Stimulated activated CD8-positive, alpha-beta memory T cell treated with anti-CD3 and anti-CD28 coated beads, Interleukin-15, amount 100 ng/mL, for 1 hour (primary cell): ENCODE measurements around the gene PRKAG2.

Experiments
- DNase-seq: peaks from one replicate; pipeline ENCODE4 v3.0.0-alpha.2; 2020; ENCODE audit warnings: low read depth

PRKAG2 gene

DNA sequence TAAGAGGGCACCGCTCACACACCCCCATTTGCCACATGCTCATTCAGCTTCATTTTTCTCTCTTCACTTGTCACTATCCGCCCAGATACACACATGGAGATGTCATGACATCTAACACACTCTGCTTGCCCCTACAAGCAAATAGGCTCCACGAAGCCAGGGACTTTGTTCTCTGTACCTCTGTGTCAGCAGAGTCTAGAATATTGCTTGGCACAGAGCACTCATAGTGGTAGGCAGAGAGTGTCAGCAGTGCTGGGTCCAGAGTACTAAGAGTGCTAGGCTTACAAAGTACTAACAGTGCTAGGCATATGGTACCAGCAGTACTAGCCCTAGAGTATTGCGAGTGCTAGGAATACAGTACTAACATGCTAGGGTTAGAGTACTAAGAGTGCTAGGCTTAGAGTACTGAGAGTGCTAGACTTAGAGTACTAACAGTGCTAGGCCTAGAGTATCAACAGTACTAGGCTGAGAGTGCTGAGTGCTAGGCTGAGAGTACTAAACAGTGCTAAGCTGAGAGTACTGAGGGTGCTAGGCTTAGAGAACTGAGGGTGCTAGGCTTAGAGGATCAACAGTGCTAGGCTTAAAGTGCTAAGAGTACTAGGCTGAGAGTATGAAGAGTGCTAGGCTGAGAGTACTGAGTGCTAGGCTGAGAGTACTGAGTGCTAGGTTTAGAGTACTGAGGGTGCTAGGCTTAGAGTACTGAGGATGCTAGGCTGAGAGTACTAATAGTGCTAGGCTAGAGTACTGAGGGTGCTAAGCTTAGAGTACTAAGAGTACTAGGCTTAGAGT lies 166.1 kb downstream of the PRKAG2 start:
- DNase-seq: no peak

DNA sequence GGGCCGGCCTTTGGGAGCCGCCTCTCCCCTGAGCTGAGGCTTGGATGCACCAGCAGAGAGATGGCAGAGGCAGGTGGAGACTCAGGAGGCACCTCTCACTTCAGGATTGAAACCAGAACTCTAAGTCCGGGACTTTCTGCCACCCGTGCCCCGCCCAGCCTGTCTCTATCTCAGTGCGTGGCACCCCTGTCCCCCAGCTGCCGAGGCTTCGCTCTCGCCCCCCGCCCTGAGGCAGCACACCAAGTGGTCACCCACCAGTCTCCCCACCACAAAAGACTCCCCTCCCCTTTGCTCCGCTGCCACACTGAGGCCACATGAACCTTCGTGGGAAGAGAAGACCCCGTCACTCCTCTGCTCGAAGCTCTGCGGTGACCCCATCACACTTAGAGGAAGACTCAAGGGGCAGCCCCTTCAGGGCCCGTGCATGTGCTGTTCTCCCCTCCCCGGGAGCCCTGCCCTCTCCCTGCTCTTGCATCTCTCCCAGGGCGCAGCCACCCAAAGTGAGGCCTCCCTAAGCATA lies 166.7 kb downstream of the PRKAG2 start:
- DNase-seq: no peak

DNA sequence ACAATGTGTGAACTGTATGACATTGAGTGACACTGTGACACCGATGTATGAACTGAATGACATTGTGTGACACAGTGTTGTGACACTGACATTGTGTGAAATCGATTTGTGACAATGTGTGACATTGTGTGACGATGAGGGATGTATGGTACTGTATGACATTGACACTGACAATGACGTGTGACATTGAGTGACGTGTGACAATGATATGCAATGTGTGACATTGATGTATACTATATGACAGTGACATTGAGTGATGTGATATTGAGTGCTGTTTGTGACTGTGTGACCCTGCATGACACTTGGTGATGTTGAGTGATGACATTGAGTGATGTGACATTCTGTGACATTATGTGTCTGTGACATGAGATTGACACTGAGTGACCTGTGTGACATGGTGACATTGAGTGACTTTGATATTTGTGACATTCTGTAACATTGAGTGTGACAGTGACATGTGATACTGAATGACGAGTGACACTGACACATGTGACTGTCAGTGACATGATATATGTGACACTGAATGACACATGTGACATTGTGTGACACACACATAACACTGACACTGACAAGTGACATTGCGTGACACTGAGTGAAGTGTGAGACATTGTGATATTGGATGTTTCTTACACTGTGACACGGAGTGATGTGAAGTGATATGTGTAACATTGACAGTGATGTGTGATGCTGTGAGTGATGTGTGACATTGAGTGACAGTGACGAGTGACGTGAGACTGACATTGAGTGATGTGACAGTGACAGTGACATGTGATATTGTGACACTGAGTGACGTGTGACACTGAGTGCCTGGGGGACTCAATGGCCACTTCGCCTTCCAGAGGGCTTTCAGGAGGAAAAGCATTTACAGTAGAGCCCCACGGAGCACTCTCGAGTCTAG lies 167.5 kb downstream of the PRKAG2 start:
- DNase-seq: no peak

DNA sequence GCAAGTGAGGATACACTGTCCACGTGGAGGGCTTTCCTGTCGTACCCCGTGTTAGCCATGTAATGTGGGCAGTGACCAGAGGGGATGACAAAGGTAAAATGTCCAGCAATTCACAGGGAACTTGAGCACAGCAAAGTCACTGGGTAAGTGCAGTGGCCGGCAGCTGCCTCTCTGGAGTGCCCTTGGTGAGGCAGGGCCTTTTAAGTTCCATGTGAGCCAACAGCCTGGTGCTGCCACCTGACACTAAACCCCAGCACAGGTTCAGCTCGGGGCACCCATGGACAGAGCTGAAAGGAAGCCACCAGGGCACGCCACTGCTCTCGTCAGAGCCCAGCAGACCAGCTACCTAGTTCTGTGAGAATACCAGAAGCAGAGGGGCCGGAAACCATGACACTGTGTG lies 168.3 kb downstream of the PRKAG2 start:
- no peak for DNase-seq

DNA sequence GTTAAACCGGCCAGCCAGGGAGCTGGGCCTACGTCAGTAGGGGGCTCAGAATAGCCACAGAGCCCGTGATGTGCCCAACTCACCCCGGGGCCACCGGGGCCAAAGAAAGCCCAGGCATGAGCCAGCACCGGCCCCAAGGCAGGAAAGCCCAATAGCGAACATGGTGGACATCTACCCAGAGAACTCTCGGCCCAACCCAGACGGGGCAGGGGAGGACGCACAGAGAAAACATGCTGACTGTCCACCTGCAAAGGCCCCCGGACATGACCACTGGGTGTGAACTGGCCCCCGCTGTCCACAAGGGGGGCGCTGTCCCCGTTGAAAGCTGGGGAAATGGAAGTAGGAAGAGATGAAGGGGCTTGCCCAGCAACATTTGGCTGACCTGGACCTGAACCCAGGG lies 169.2 kb downstream of the PRKAG2 start:
- no peak for DNase-seq

DNA sequence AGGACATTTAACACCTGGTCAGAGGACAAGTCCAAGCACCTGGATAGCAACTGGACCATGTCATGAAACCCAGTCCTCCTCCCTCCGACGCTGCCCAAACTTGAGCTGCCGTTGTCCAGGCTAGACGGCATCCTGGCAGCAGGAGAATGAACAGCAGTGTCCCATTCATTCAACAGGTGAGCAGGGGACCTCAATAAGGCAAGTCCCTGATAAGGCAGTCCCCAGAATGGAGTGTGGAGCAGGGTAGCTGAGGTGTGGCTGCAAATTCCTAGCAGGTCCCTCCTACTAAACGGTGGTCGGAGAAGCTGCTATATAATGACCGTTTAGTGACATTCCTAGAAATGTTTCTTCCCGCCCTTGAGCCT lies 169.8 kb downstream of the PRKAG2 start:
- no peak for DNase-seq

DNA sequence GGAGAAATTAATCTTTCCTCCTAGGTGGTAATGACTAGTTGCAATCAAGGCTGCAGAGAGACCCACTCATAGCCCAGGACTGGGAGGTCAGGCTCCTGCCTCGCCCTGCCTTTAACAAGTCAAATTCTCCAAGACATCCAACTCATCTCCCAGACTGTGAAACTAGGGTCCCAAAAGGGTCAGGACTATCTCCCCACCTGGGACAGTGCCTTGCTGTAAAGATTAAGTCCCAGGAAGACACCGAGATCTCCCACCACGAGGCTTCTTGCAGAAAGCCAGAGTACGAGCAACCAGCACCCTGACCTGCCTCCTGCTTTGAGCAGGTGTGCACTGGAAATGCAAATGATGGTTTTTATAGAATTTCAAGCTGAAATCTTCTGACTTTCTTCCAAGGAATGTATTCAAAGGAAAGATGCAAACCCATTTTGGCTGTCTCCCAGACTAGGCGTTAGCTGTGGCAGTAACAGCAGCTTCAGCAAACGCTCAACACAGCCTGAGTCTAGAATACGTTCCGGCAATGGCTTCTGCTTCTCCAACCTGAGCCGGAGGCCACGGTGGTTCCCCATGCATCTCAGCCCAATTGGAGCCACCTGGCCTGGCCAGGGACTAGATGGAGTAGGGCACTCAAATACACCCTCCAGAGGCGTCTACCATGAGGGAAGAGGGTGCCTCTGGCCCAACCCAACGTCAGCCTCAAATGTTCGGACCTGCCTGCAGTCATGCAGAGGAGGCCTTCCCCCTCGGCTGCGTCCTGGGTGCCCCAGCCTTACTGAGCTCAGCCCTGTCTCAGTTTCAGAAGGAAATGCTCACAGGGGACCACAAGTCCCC lies 170.4 kb downstream of the PRKAG2 start:
- no peak for DNase-seq

DNA sequence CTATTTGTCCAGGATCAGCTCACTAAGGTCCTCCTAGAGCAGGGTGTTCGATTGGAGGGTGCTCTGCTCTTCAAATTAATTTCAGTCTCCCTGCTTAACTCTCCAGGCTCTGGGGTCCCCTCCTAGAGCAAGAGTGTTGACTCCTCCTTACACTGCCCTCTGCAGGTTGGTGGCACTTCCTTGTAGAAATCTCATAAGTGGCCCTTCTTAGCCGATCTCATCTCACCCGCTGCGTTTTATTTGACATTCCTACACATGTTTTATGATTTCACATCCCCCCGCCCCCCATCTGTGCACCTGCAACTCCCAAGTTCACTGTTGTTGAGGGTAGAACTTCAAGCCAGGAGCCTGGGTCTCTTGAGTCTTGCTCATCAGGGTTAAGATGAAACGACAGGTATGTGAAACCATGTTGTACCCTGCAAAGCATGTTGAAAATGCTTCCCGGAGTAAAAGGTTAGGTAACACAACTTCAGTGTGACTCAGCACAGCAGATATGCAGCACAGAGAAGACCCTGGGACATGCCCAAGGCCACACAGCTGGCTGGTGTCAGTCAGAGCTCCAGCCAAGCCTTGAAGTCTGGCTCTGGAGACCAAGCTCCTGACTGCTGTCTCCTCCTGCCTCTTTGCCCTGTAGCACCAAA lies 171.2 kb downstream of the PRKAG2 start:
- DNase-seq: no peak

DNA sequence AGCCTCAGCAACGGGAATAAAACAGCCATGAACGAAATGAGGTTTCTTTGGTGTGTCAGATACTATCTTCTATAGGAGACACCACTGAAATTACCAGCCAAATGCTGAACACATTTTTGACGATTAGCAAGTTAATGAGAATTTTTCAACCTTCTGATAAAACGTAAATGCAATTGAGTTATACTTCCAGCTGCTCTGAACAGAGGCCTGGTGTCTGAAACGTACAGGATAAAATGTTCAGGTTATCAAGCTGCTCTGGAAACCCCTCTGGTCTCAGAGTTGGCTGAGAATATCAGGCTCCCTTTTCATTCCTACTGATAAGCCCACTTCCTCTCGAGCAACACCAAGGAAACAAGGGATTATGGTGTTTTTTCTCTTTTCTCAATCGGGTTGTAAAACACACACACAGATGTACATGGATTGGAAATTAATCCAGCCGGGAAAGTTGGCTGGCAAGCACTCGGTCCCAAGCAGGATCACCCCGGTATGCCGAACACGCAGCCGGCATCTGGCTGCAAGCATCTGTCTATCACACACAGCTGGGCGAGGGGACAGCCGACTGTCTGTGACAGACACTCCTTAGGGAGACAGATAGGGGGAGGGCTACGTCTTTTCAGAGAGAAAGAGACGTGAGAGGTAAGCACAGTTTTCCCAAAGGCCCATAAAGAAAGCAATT lies 171.8 kb downstream of the PRKAG2 start:
- no peak for DNase-seq

DNA sequence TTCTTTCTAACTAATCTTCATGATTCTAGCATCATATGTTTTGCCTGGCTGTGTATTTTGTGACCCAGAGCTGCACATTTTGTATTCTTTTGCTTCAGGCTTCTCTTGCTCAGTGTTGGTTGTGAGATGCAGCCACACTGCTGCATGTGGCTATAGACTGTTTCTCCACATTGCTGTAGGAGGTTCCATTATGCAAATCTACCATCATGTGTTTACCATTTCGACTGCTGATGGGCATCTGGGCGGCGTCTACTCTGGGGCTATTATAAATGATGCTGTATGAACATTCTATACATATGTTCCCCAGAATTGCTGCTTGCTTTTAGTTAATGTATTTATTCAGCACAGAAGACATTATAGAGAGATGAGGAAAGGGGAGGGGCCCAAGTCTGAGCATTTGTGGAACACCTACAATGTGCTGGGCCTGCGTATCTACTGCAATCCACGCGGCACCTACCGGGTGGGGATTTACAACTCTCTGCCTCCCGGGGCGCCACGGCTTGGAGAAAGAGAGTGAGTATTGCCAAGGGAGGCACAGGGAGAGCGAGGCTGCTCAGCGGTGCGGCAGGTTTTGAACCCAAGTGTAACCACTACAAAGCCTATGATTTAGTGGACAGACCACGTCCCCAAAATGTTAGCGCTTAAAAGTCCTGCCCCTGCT lies 172.5 kb downstream of the PRKAG2 start:
- no peak for DNase-seq

DNA sequence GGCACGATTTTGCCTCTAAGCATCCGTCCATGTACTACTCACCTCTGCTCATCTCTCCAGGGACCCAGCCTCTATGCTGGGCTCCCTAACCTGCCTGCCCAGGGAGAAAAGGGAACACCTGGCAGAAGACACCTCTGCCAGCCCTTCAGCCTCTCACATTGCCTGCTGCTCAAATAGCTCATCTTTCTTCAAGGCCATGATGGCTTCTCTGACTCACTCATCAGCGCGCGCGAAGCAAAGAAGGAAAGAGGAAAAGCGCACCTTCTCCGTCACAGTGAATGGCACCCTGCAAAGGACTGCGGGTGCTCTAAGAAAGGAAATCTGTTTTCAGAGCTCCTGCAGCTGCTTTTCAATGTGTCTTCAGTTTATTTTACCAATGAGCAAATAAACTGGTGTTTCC lies 174.0 kb downstream of the PRKAG2 start:
- no peak for DNase-seq

DNA sequence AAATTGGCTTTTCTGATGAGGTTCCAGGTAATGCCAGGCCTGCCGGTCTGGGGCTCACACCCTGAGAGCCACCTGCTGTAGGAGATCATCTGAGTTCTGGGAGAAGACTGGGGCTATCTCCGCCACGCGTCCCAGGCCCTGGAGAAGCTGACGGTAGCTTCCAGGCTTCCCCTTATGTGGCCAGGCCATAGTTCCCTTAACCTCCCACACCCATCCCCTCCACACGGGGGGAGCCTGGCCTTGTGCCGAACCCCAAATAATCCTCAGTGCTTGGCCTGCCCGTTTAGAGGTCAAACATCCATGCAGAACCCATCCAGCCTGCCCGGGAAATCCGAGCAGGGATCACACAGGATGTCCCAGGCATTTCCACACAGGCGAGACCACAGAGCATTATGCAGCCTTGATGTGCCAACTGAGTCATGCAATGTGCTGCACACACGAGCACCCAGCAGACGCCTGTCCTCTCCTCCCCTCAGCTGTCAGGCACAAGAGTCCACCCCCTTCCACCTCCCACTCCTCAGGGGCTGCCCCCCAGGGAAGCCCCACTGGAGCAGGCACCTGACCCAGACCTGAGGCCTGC lies 176.2 kb downstream of the PRKAG2 start:
- DNase-seq: no peak

DNA sequence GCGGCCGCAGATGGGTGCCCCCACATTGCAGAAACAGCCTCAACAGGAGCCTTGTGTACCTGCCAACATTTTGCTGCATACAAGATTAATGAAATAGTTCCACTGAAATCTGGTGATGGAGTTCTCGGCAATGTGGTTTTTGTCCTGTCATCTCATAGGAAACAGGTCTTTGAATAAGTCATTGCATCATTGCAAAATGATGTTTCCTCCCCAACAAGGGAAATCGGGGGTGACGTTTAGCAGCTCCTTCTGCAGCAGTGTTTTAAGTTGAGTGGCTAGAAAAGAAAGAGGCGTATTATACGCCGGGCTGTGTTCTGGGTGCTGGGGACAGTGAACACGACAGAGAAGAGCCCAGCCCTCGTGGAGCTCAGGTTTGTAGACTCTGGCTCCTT lies 177.0 kb downstream of the PRKAG2 start:
- DNase-seq: no peak

DNA sequence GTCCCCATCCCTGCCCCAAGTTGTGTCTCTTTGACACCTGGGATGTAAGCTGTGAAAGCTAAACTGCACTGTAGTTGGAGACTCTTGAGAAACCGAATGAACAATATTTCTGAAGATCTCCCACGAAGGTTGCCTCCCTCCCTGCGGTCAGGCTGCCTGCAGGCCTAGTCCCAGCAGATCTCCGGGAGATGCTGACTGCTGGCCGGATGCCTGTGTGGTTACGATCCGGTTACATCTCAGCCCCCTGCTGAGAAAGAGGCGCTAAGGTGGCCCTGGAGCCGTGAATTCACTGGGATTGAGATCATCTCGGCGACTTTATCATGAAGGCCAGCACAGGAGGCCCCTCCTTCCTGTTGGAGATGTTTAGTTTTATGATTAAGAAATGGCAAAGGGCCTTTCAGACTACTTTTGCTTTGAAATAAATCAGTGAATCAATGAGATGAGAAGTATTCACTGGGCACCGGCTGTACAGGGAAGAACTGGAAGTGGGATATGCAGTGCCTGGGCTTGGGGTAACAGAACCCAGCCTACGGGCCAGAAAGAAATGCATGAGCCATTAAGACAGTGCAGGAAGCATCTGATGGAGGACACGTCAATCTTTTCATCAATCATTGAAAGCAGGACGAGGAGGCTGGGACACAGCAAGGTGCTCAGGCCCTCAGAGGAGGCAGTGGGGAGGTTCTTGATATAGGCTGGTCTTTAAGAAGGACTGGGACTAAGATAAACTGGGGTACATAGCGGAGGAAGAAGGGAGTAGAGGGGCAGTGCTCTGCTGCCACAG lies 177.6 kb downstream of the PRKAG2 start:
- DNase-seq: no peak

DNA sequence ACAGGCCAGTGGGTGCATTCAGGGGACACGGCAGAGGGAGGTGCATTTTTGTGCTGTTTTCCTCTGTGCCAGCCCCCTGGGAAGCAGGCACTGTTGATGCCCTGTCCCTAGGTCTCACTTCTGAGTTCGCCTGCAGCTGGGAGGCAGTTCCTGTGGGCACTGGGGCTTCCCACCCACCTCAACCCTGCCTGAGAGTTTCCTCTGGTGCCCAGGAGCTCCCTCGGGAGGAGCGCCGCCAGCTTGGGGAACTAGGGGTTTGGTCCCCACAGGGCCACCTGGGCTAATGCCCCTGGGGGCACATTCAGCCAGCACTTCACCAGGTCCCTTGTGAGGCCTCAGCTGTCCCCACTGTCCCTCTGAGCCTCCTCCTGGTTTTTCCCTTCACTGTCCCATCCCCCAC lies 179.0 kb downstream of the PRKAG2 start:
- DNase-seq: no peak

DNA sequence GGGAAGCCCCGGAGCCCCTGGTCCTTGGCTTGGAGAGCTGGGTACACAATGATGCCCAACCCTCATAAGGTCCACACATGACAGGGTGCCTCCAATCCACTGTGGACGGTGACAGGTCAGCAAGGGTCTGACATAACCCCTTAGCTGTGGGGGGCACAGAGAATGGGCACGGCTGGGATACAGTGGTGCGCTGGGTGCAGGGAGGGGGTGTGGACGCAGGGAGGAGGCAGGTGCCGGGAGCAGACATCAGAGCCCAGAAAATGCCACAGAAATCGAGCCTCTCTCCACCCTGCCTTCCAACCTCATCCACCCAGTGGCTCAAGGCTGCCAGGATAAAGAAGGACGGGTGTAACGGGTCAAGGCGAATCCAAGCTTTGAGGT lies 179.4 kb downstream of the PRKAG2 start:
- DNase-seq: no peak

DNA sequence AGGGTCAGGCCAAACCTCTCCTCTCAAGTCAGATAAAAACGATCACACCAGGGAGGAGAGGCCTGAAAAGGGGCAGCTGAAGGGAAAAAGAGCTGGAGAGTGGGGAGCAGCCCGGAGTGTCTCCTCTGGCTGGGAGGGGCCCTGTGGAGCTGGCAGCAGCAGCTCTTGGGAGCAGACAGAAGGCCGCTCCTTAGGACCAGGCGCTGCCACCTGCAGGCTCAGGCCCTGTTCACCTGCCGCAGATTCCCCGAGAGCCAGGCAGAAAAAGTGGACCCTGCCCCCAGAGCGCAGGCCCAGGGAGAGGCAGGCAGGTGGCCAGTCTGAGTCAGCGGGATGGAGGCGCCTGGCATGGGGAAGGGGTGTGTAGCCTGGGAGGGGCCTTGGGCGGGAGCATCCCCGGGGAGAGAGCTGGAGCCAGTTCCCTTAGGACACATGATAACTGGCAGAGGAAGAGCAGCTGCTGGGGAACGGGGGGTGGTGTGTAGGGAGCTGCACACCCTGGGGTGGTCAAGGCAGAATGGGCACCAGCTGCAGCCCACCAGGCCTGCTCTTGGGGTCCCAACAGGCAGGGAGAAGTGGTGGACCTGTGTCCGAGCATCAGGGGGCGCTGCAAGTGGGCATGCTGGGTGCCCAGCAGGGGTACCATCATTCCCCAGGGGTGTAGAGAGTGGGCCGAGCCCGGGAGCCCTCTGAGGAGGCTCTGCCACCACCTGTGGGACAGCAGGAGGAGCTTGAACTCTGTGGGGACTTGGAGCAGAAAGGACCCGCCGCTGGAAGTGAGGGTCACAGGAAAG lies 180.0 kb downstream of the PRKAG2 start:
- DNase-seq: no peak

DNA sequence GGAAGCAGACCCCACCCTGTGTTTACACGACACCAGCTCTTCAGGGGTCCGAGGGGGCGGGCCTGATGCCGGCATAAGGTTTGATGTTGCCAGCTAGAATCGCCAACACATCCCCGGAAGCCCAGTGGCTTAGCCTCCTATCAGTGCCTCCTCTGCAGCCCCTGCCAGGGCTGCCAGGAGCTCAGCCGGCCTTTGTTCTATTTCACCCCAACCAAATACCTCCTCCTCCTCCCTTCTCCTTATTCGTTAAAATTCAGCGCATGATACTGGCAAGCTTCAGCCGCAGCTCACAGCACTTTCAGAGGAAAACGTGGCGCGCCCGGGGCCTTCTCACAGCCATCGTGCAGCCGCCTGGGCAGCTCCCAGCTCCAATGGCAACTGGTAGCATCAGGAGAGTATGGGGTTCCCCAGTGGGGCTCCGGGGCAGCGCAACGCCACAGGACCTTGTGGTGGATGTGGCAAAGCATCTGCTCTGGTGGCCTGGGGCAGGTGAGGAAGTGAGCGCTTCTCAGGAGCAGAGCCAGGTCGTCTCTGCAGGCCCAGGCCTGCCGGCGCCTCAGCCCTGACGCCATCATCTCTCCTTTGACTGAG lies 180.9 kb downstream of the PRKAG2 start:
- DNase-seq: no peak
